Sigmoid colon (tissue), 7 donors: ENCODE measurements around the gene EVL. TPM values are rescaled to one million over a fixed set of nuclear protein-coding genes. Genes with fewer than 3 reads are reported as not detected.
"Not testable (repeated sequence)": the region's sequence is repeated elsewhere in the genome, so short reads cannot be mapped to it uniquely, and the experiment has no call there.

ENCODE experiments used
- DNase-seq: peaks from one replicate; pipeline ENCODE4 v3.0.0-alpha.2; 2019
- H3K27ac ChIP-seq, 4 donors: fragments of 200-600 bp; sonication (generic); one replicate each; pipeline ENCODE4 v1.5.1; 2016 to 2019; ENCODE audit warnings: mild to moderate bottlenecking in 1 of 4
- H3K27me3 ChIP-seq, 3 donors: fragments of 200-600 bp; sonication (generic); one replicate each; pipeline ENCODE4 v1.5.1; 2019; ENCODE audit warnings: mild to moderate bottlenecking in 1 of 3
- H3K36me3 ChIP-seq, 4 donors: fragments of 200-600 bp; sonication (generic); one replicate each; pipeline ENCODE4 v1.5.1; 2016 to 2019
- H3K4me1 ChIP-seq, 4 donors: fragments of 200-600 bp; sonication (generic); one replicate each; pipeline ENCODE4 v1.5.1; 2017 to 2019
- H3K4me3 ChIP-seq, 4 donors: fragments of 200-600 bp; sonication (generic); one replicate each; pipeline ENCODE4 v1.5.1; 2017 to 2019; ENCODE audit warnings: mild to moderate bottlenecking in 2 of 4, moderate library complexity in 1 of 4
- H3K9me3 ChIP-seq, 4 donors: fragments of 200-600 bp in 3 of 4; sonication (generic) in 3 of 4; one replicate each; pipeline versions ENCODE4 v1.5.1 to v1.6.1; 2013 to 2019
- CTCF ChIP-seq, 4 experiments: fragments of 450-650 bp in 3 of 4; fragments of 200-600 bp in 1 of 4; IDR thresholded peaks; one replicate each; pipeline ENCODE4 v1.5.1; 2016 to 2019; ENCODE audit warnings: antibody characterized with exemption in 4 of 4, mild to moderate bottlenecking in 3 of 4, moderate library complexity in 2 of 4
- EP300 ChIP-seq, 4 donors: sonication (generic); formaldehyde crosslinking; IDR thresholded peaks; one replicate each; pipeline ENCODE4 v1.6.1; 2017; ENCODE audit warnings: antibody characterized with exemption in 4 of 4
- POLR2A ChIP-seq, 2 donors: fragments of 450-650 bp; IDR thresholded peaks; one replicate each; pipeline ENCODE4 v1.6.1; 2016; ENCODE audit warnings: antibody characterized with exemption in 2 of 2, mild to moderate bottlenecking in 2 of 2, moderate library complexity in 2 of 2
- POLR2AphosphoS5 ChIP-seq, 4 donors: sonication (generic); formaldehyde crosslinking; IDR thresholded peaks; one replicate each; pipeline ENCODE4 v1.6.1; 2017; ENCODE audit warnings: antibody characterized with exemption in 4 of 4
- WGBS, 2 donors: extraction: QIAGEN DNeasy Blood & Tissue Kit; methylation state at CpG; one replicate each; pipeline ENCODE4 v1.1.7; 2013; 5-methylcytosine and 5-hydroxymethylcytosine counted together
- intact Hi-C: fragments of 100-400 bp; cut with DNase I; formaldehyde crosslinking; loops from one replicate; pipeline ENCODE4 v1.15.1; 2023
- polyA plus RNA-seq, 3 donors: library from polyadenylated mRNA; stranded (reverse); fragments of 200-250 nt; gene quantifications; one replicate each; pipeline ENCODE4 v1.2.3, GENCODE V29; 2013
- total RNA-seq, 4 donors: library from RNA; depleted of rRNA; stranded (reverse); fragments of >200 nt; gene quantifications; one replicate each; pipeline ENCODE4 v1.1.0, GENCODE V29; 2016
- donor health status: healthy with polysubstance abuse.
- donor health status: Bipolar disorder and iron deficiency.
- donor health status: healthy.

EVL gene
- total and polyA plus RNA-seq, 7 donors, result 6.5 to 100 (median 27.5) TPM

DNA sequence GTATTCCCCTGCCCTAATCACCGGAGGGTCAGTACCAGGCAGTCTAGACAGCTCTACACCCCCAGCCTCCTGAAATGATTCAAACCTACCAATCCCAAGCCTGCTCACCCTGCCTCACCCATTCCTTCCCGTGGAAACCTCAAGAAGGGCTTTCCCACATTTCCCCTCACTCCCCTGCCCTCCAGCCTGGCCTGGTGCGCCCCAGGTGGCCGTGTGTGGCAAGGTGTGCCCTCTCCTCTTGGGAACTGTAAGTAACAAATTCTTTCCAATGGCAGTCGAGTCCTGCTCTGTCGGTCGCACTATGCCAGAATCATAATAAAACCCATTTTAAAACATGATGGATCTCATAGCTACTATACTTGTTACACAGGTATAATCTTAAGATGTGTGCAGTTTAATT lies 108.1 kb downstream of the EVL start:
- Histone ChIP-seq H3K4me3 (no peak overlapping the region), H3K36me3 (no peaks in the 10 kb centered on the region), H3K27ac (no peak overlapping the region), H3K27me3 (peaks cover 0 to 15% (median 2%) of the 10 kb centered on the region in 3 donors), H3K9me3 (no peaks in the 10 kb centered on the region), H3K4me1 (no peaks in the 10 kb centered on the region)
- no peak for DNase-seq
- intact Hi-C loops, result no loop called here
- TF ChIP-seq POLR2AphosphoS5 (IDR thresholded peaks at IDR 0.05) (no peak), EP300 (IDR thresholded peaks at IDR 0.05) (no peak), CTCF (IDR thresholded peaks at IDR 0.05) (no peak), POLR2A (IDR thresholded peaks at IDR 0.05) (no peak)
- 78 to 84% methylated on average over 7 of the region's 7 CpGs for WGBS, 2 donors

GRCh38 chr14:100176811-100177327 lies 111.6 kb downstream of the EVL start:
- intact Hi-C loops, result no loop called here
- WGBS, 2 donors, result 78 to 92% methylated on average over 14 of the region's 14 CpGs
- TF ChIP-seq CTCF (IDR thresholded peaks at IDR 0.05) (no peak), POLR2AphosphoS5 (IDR thresholded peaks at IDR 0.05) (no peak), EP300 (IDR thresholded peaks at IDR 0.05) (no peak), POLR2A (IDR thresholded peaks at IDR 0.05) (no peak)
- H3K4me1 ChIP-seq, result no peaks in the 10 kb centered on the region
- no peak for DNase-seq
- H3K4me3 ChIP-seq, result no peak overlapping the region
- no peaks in the 10 kb centered on the region for H3K9me3 ChIP-seq
- no peaks in the 10 kb centered on the region for H3K27me3 ChIP-seq
- H3K27ac ChIP-seq, result no peak overlapping the region
- no peaks in the 10 kb centered on the region for H3K36me3 ChIP-seq

DNA sequence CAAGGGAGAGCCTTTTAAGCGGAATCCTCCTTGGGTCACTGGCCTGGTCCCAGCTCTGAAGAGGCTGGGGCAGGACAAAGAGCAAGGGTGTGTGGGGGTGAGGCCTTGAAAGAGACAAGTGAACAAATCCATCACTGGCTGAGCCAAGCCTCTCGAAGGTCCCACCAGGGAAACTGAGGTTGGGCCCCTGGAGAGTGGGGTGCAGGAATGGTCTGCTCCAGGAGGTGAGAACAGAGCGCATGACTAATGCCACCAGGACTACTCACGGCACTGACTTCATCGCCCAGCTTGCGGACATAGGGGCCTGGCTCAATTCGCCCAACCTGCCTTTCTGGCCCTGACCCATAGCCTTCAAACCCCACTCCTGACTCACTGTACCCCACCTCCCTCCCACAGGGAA lies 113.5 kb downstream of the EVL start:
- WGBS, 2 donors, result 94 to 95% methylated on average over 7 of the region's 7 CpGs
- Histone ChIP-seq H3K27ac (no peak overlapping the region), H3K27me3 (no peaks in the 10 kb centered on the region), H3K9me3 (no peaks in the 10 kb centered on the region), H3K36me3 (no peaks in the 10 kb centered on the region), H3K4me3 (no peak overlapping the region), H3K4me1 (no peaks in the 10 kb centered on the region)
- TF ChIP-seq CTCF (IDR thresholded peaks at IDR 0.05), result no peak
- intact Hi-C loops, result no loop called here
- no peak for DNase-seq

- not testable (repeated sequence) for DNase-seq, H3K4me3 ChIP-seq
Measured at GRCh38 chr14:100180671-100181070, 115.4 kb downstream of the EVL start.

GRCh38 chr14:100181876-100182551 lies 116.8 kb downstream of the EVL start:
- H3K27ac ChIP-seq, DNase-seq, H3K27me3 ChIP-seq, H3K4me3 ChIP-seq, H3K36me3 ChIP-seq, intact Hi-C loops, H3K4me1 ChIP-seq, H3K9me3 ChIP-seq: not testable (repeated sequence)
- WGBS, 2 donors, result 81 to 92% methylated on average over 3 to 4 of the region's 4 CpGs

More at GRCh38 chr14:100180671-100181070, 115.4 kb downstream of the EVL start:
- WGBS, 2 donors, result 94 to 95% methylated on average over 28 of the region's 30 CpGs
- intact Hi-C loops, H3K36me3 ChIP-seq, H3K4me1 ChIP-seq, H3K27me3 ChIP-seq, H3K27ac ChIP-seq, H3K9me3 ChIP-seq: not testable (repeated sequence)

DNA sequence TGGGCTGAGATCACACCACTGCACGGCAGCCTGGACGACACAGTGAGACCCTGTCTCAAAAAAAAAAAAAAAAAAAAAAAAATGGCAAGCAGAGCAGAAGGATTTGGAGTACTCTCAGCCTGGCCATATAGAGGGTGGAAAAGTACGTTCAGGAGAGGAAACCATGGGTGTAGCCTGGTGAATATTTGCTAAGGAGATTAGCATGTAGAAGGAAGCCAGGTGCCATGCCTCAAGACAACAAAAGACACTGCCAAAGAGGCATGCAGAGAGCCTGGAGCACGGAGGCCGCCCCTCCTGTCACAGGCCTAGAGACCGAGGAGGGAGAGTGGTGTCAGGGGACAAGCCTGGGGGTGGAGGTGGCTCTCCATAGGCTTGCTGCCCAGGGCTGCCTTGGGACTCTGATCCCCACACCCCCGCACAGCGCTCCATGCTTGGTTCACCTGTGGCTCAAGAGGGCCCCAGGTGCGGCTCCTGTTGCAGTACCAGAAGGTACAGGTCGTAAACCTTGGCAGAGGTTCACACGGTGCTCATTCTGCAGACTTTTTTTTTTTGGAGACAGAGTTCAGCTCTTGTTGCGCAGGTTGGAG lies 122.1 kb downstream of the EVL start:
- Histone ChIP-seq H3K4me1 (peaks cover 0 to 9% (median 6%) of the 10 kb centered on the region in 4 donors), H3K27ac (no peak overlapping the region), H3K36me3 (no peaks in the 10 kb centered on the region), H3K4me3 (no peak overlapping the region), H3K27me3 (no peaks in the 10 kb centered on the region), H3K9me3 (no peaks in the 10 kb centered on the region)
- intact Hi-C loops, result no loop called here
- TF ChIP-seq POLR2AphosphoS5 (IDR thresholded peaks at IDR 0.05) (no peak), EP300 (IDR thresholded peaks at IDR 0.05) (no peak), POLR2A (IDR thresholded peaks at IDR 0.05) (no peak), CTCF (IDR thresholded peaks at IDR 0.05) (no peak)
- 20 to 75% methylated on average over 12 of the region's 12 CpGs for WGBS, 2 donors
- no peak for DNase-seq
